IMR-90 (cell line): ENCODE data around the gene DNAJC7. TPM values are rescaled to one million over a fixed set of nuclear protein-coding genes. Genes with fewer than 3 reads are reported as not detected.

Source experiments
- ATAC-seq: fragments of 200-7000 bp; cut with Tn5 transposase; 2 replicates; pipeline ENCODE4 v1.9.1; 2020; ENCODE audit warnings: low read depth, mild to moderate bottlenecking, moderate library complexity
- BruUV-seq: library from RNA; stranded (reverse); fragments of 400-500 nt; replicated peaks from 2 replicates; lab custom pipeline; 2021; lab: Mats Ljungman, UMichigan
- CTCF ChIA-PET: fragments of 300-600 bp; formaldehyde crosslinking; extraction: SDS; loops from one replicate; lab custom pipeline; 2021; ENCODE audit warnings: antibody characterized with exemption; lab: Yijun Ruan, JAX
- POLR2A ChIA-PET: fragments of 300-600 bp; sonication (Branson Sonifier 250); formaldehyde crosslinking; loops from one replicate; lab custom pipeline; 2022; ENCODE audit warnings: antibody characterized with exemption; ENCODE audit not compliant: unreplicated experiment; lab: Charles Lee
- DNase-seq: peaks from one replicate; pipeline ENCODE4 v3.0.0; 2013
- H2AFZ ChIP-seq: replicated peaks from 2 replicates; pipeline ENCODE3; 2013; ENCODE audit warnings: low read length, mild to moderate bottlenecking; ENCODE audit not compliant: poor library complexity
- H2AK5ac ChIP-seq: 2 replicates; pipeline ENCODE4 v1.6.1; 2013; ENCODE audit warnings: low read depth, low read length, inconsistent platforms
- H2AK9ac ChIP-seq: replicated peaks from 2 replicates; pipeline ENCODE3; 2013; ENCODE audit warnings: mild to moderate bottlenecking, low read depth, low read length, moderate library complexity; ENCODE audit not compliant: poor library complexity
- H2BK120ac ChIP-seq: 2 replicates; pipeline ENCODE4 v1.6.1; 2013; ENCODE audit warnings: low read depth, low read length, inconsistent platforms
- H2BK15ac ChIP-seq: 3 replicates; pipeline ENCODE4 v1.6.1; 2013; ENCODE audit warnings: low read depth, low read length, inconsistent platforms
- H2BK20ac ChIP-seq: 2 replicates; pipeline ENCODE4 v1.6.1; 2013; ENCODE audit warnings: low read depth, mild to moderate bottlenecking, inconsistent platforms, low read length, moderate library complexity
- H2BK5ac ChIP-seq: 2 replicates; pipeline ENCODE4 v1.6.1; 2013; ENCODE audit warnings: mild to moderate bottlenecking, low read depth, low read length, inconsistent platforms; ENCODE audit not compliant: poor library complexity, severe bottlenecking
- H3K14ac ChIP-seq: replicated peaks from 2 replicates; pipeline ENCODE4 v1.6.1; 2013; ENCODE audit warnings: low read depth, low read length, inconsistent platforms
- H3K18ac ChIP-seq: 2 replicates; pipeline ENCODE4 v1.6.1; 2013; ENCODE audit warnings: low read depth, low read length, control low read depth
- H3K23ac ChIP-seq: 2 replicates; pipeline ENCODE4 v1.6.1; 2013; ENCODE audit warnings: low read depth, low read length, inconsistent platforms
- H3K27ac ChIP-seq: 2 replicates; pipeline ENCODE4 v1.5.1; 2013; ENCODE audit warnings: mild to moderate bottlenecking, control low read depth, low read length; ENCODE audit not compliant: insufficient read depth
- H3K27me3 ChIP-seq: 2 replicates; pipeline ENCODE4 v1.6.1; 2013; ENCODE audit warnings: low read length; ENCODE audit not compliant: control insufficient read depth, insufficient read depth
- H3K36me3 ChIP-seq: 2 replicates; pipeline ENCODE4 v1.6.1; 2013; ENCODE audit warnings: low read length, mixed read lengths; ENCODE audit not compliant: control insufficient read depth, insufficient read depth
- H3K4ac ChIP-seq: 2 replicates; pipeline ENCODE4 v1.6.1; 2013; ENCODE audit warnings: low read depth, low read length, inconsistent platforms
- H3K4me1 ChIP-seq: 2 replicates; pipeline ENCODE4 v1.6.1; 2013; ENCODE audit warnings: low read length, mixed read lengths; ENCODE audit not compliant: control insufficient read depth, insufficient read depth
- H3K4me2 ChIP-seq: 2 replicates; pipeline ENCODE4 v1.6.1; 2013; ENCODE audit warnings: low read depth, mild to moderate bottlenecking, control low read depth, low read length, moderate library complexity
- H3K4me3 ChIP-seq: 2 replicates; pipeline ENCODE4 v1.5.1; 2013; ENCODE audit warnings: low read depth, mild to moderate bottlenecking, control low read depth, low read length, moderate library complexity; ENCODE audit not compliant: insufficient read depth
- H3K56ac ChIP-seq: 2 replicates; pipeline ENCODE4 v1.6.1; 2013; ENCODE audit warnings: low read length, inconsistent platforms; ENCODE audit not compliant: insufficient read depth; ENCODE audit errors: extremely low read depth
- H3K79me1 ChIP-seq, 2 experiments: 2 replicates each; pipeline ENCODE4 v1.6.1; 2013; ENCODE audit warnings: low read length in 2 of 2, inconsistent platforms in 1 of 2, low read depth in 1 of 2
- H3K9ac ChIP-seq: 2 replicates; pipeline ENCODE4 v1.6.1; 2013; ENCODE audit warnings: low read depth, low read length, control low read depth
- H3K9me1 ChIP-seq: 2 replicates; pipeline ENCODE4 v1.6.1; 2013; ENCODE audit warnings: low read length, inconsistent platforms; ENCODE audit not compliant: insufficient read depth
- H3K9me3 ChIP-seq: 2 replicates; pipeline ENCODE4 v1.6.1; 2013; ENCODE audit warnings: low read length; ENCODE audit not compliant: control insufficient read depth, insufficient read depth
- H4K20me1 ChIP-seq: 2 replicates; pipeline ENCODE4 v1.6.1; 2013; ENCODE audit warnings: low read length, inconsistent platforms; ENCODE audit not compliant: insufficient read depth
- H4K5ac ChIP-seq: 2 replicates; pipeline ENCODE4 v1.6.1; 2013; ENCODE audit warnings: mild to moderate bottlenecking, low read depth, low read length, control low read depth
- H4K8ac ChIP-seq, 2 experiments: 2 replicates each; pipeline ENCODE4 v1.6.1; 2013; ENCODE audit warnings: low read depth in 2 of 2, low read length in 2 of 2, control low read depth in 1 of 2, inconsistent platforms in 1 of 2
- H4K91ac ChIP-seq: 2 replicates; pipeline ENCODE4 v1.6.1; 2013; ENCODE audit warnings: low read depth, low read length, inconsistent platforms; ENCODE audit not compliant: insufficient read depth
- CEBPB ChIP-seq: IDR thresholded peaks from 2 replicates; pipeline ENCODE4 v1.6.1; 2012; ENCODE audit warnings: low read depth, low read length, improper control_type of control experiment
- CHD1 ChIP-seq: IDR thresholded peaks from 2 replicates; pipeline ENCODE4 v1.6.1; 2012; ENCODE audit warnings: low read depth, low read length, improper control_type of control experiment
- FOS ChIP-seq: fragments of 150-350 bp; IDR thresholded peaks from 2 replicates; pipeline ENCODE4 v1.6.1; 2016; ENCODE audit warnings: low read depth, low read length
- MAZ ChIP-seq: IDR thresholded peaks from 2 replicates; pipeline ENCODE4 v1.6.1; 2012; ENCODE audit warnings: low read depth, mild to moderate bottlenecking, low read length, improper control_type of control experiment, moderate library complexity, borderline replicate concordance
- NFE2L2 ChIP-seq: fragments of 150-350 bp; IDR thresholded peaks from 2 replicates; pipeline ENCODE4 v1.6.1; 2016; ENCODE audit warnings: low read depth, mild to moderate bottlenecking, low read length
- POLR2A ChIP-seq: IDR thresholded peaks from 2 replicates; pipeline ENCODE4 v1.6.1; 2012; ENCODE audit warnings: mild to moderate bottlenecking, low read depth, low read length
- RAD21 ChIP-seq: IDR thresholded peaks from 2 replicates; pipeline ENCODE4 v1.6.1; 2012; ENCODE audit warnings: low read length, improper control_type of control experiment
- RCOR1 ChIP-seq: IDR thresholded peaks from 2 replicates; pipeline ENCODE4 v1.6.1; 2012; ENCODE audit warnings: mild to moderate bottlenecking, low read length, improper control_type of control experiment; ENCODE audit not compliant: insufficient replicate concordance
- RFX5 ChIP-seq: IDR thresholded peaks from 2 replicates; pipeline ENCODE4 v1.8.0; 2012; ENCODE audit warnings: low read depth, mild to moderate bottlenecking, low read length, moderate library complexity
- SMC3 ChIP-seq: fragments of 150-350 bp; IDR thresholded peaks from 2 replicates; pipeline ENCODE4 v1.6.1; 2016; ENCODE audit warnings: low read depth, mild to moderate bottlenecking, antibody characterized with exemption, low read length, moderate library complexity
- WGBS, 2 experiments: methylation state at CpG; one replicate each; pipeline versions ENCODE4 v1.1.5 to v1.1.7; 2013; ENCODE audit warnings: missing lambda C conversion rate in 2 of 2; ENCODE audit not compliant: insufficient read length in 1 of 2; ENCODE audit errors: extremely low coverage in 2 of 2; 5-methylcytosine and 5-hydroxymethylcytosine counted together
- dilution Hi-C: fragments of 300-500 bp; cut with HindIII; formaldehyde crosslinking; loops from one replicate; pipeline ENCODE4 v1.14.3; 2018; ENCODE audit warnings: low sequenced_read_pairs; ENCODE audit not compliant: unreplicated experiment
- in situ Hi-C: fragments of 300-500 bp; cut with MboI; formaldehyde crosslinking; loops from 3 replicates; pipeline ENCODE4 v1.14.3; 2019; ENCODE audit warnings: low sequenced_read_pairs, inconsistent platforms, mixed read lengths
- intact Hi-C: fragments of 100-400 bp; cut with micrococcal nuclease; formaldehyde crosslinking; loops from 2 replicates; pipeline ENCODE4 v1.10.0; 2022
- polyA plus RNA-seq, 3 experiments: library from polyadenylated mRNA; depleted of rRNA; stranded (reverse); fragments of >200 nt; gene quantifications; 2 replicates each; pipeline ENCODE4 v1.2.3, GENCODE V29; 2012; ENCODE audit warnings: low replicate concordance in 1 of 3
- total RNA-seq: library from RNA; depleted of rRNA; stranded (reverse); fragments of >200 nt; gene quantifications from 2 replicates; pipeline ENCODE4 v1.2.3, GENCODE V29; 2012
- TF ChIP-seq, protein P1 (sequence below): conservative IDR thresholded peaks from 2 replicates; pipeline ENCODE4 v1.5.1; 2012; ENCODE audit warnings: mild to moderate bottlenecking, low read depth, low read length, improper control_type of control experiment

DNAJC7 gene
- total and polyA plus RNA-seq, 2 of the 4 experiments (the other 2 are of a cell fraction), result 49.3 to 71.7 TPM

DNA sequence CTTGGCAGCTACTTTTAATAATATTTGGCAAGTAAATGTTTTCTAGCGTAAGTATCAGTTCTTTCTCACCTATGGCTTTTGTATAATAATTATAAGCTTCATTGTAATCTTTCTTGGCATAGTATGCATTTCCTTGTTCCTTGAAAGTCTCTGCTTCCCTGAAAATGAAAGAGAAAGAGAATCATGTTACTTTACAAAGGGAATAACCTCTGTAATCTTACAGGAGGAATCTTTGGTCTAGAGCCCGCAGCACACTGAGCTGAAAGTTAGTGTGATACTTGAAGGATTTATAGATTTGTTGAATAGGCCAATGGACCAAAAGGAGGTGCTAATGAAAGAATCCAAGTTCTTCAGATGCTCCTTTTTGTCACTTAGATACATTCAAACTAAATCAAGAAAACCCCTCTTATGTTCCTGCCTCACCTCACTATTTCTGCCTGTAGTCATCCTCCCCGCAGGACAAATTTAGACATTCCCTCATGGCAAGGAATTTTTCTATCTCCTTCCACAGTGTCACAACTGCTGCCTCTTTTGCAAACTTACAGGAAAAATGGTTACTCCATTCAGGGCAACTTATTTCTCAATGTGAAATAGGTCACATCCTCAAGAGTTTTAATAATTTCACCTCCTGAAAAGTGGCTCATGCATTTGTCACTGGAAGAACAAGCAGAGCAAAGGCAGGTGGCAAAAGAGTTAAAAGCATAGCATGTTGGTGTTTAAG is 16.7 kb downstream of the DNAJC7 start:
- Histone ChIP-seq H3K4me2 (no peak overlapping the region), H3K9me1 (peaks cover 24% of the 10 kb centered on the region), H3K23ac (no peak overlapping the region), H3K4me3 (no peak overlapping the region), H4K91ac (no peak overlapping the region), H4K8ac (no peak overlapping the region), H2AK9ac (no peak overlapping the region), H3K9ac (no peak overlapping the region), H2BK15ac (no peak overlapping the region), H2AK5ac (no peak overlapping the region), H2BK120ac (no peak overlapping the region), H3K9me3 (no peaks in the 10 kb centered on the region), H3K79me1 (peaks cover 45 to 85% of the 10 kb centered on the region in 2 experiments), H4K20me1 (peaks cover 46% of the 10 kb centered on the region), H2BK5ac (no peak overlapping the region), H3K36me3 (peaks cover 39% of the 10 kb centered on the region), H4K5ac (no peak overlapping the region), H3K4ac (no peak overlapping the region), H3K27me3 (no peaks in the 10 kb centered on the region), H3K56ac (no peak overlapping the region), H2AFZ (no peak overlapping the region), H3K27ac (no peak overlapping the region), H3K4me1 (peaks cover 17% of the 10 kb centered on the region), H3K14ac (no peak overlapping the region), H2BK20ac (no peak overlapping the region), H3K18ac (no peak overlapping the region)
- in situ Hi-C loops (no loop called here), intact Hi-C loops (no loop called here), dilution Hi-C loops (no loop called here)
- ATAC-seq (no peak), DNase-seq (no peak)
- CTCF ChIA-PET, result no interaction called here
- no TSS peak for BruUV-seq
- TF ChIP-seq RFX5 (no peak), RAD21 (no peak), RCOR1 (no peak), NFE2L2 (no peak), MAZ (no peak), SMC3 (no peak), CHD1 (no peak), POLR2A (no peak), FOS (no peak), CEBPB (no peak)
- TF ChIP-seq, protein P1, sequence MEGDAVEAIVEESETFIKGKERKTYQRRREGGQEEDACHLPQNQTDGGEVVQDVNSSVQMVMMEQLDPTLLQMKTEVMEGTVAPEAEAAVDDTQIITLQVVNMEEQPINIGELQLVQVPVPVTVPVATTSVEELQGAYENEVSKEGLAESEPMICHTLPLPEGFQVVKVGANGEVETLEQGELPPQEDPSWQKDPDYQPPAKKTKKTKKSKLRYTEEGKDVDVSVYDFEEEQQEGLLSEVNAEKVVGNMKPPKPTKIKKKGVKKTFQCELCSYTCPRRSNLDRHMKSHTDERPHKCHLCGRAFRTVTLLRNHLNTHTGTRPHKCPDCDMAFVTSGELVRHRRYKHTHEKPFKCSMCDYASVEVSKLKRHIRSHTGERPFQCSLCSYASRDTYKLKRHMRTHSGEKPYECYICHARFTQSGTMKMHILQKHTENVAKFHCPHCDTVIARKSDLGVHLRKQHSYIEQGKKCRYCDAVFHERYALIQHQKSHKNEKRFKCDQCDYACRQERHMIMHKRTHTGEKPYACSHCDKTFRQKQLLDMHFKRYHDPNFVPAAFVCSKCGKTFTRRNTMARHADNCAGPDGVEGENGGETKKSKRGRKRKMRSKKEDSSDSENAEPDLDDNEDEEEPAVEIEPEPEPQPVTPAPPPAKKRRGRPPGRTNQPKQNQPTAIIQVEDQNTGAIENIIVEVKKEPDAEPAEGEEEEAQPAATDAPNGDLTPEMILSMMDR, result no peak
- POLR2A ChIA-PET, result no interaction called here
- 100% methylated on average over 1 of the region's 3 CpGs; no CpG with 5 or more reads in 1 of the 2 experiments for WGBS, 2 experiments
